HG03521 (cell line): ENCODE measurements around the gene RYR3.
"Not testable (repeated sequence)": the region's sequence is repeated elsewhere in the genome, so short reads cannot be mapped to it uniquely, and the experiment has no call there.

Experiments
- ATAC-seq: cut with Tn5 transposase; IDR thresholded peaks from one replicate; pipeline ENCODE4 v1.9.1; 2021; ENCODE audit warnings: mild to moderate bottlenecking, moderate library complexity; ENCODE audit not compliant: unreplicated experiment

RYR3 gene

DNA sequence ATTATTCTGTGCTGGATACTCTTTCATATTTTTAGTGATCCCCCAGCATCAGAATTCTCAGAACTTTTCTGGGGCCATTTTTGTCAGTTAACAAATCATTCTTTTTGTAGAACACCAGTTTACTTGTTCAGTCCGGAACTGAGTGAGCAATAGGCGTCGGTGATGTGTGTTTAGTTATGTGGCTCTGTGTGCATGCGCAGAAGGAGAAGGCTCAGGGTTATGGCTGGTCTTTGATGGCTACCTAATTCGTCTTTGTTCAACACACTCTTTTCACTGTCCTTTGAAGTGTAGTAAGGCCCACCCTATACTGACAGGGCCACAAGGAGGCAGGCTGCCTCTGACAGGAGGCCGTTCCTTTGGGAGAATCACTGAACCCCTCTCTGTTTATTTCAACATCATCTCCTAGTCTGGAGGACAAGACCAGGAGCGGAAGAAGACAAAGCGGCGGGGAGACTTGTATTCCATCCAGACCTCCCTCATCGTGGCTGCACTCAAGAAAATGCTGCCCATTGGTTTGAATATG lies 499.4 kb downstream of the RYR3 start:
- ATAC-seq = no peak

DNA sequence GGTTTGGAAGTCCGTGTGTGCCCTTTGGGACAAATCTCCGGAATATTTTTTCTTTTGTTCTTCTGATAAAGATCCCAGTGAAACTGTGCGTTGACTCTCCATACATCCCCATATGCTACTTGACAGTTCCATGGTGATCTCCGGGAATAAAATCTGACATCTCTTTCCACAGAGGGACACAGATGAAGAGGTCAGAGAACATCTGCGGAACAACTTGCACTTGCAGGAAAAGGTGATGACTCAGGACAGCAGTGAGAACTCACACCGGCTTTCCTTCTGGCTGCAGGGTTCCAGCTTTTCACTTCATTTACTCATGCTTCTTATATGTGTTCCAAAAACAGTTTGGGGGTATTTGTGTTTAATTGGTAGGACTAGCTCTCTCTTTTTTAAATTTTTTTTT lies 500.0 kb downstream of the RYR3 start:
- no peak for ATAC-seq

DNA sequence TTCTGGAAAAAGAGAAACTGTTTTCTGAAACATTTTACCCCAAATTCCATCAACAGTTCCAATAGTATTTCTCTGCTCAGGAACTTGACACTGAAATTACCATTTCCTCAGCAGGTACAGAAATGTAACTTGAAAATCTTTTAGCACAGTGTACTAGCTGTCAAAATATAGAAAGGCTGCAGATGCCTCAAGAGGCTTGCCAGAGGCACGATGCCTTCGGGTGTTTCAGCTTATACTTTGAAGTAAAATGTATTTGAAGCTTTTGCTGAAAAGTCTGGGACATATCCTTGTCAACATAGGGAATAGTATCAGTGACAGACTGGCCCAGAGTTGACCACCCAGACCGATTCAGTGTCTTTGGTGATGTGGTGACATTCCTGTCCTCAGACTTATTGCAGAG lies 503.1 kb downstream of the RYR3 start:
- no peak for ATAC-seq

DNA sequence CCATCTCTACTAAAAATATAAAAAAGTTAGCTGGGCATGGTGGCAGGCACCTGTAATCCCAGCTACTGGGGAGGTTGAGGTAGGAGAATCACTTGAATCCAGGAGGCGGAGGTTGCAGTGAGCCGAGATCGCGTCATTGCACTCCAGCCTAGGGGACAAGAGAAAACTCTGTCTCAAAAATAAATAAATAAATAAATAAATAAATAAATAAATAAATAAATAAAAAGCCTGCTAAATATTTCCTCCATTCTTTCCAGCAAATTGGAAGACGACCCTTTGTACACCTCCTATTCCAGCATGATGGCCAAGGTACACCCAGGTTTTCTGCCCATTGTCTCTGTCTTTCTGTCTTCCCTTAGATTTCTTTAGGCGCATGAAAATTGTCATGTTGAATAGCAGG lies 508.7 kb downstream of the RYR3 start:
- ATAC-seq = not testable (repeated sequence)

DNA sequence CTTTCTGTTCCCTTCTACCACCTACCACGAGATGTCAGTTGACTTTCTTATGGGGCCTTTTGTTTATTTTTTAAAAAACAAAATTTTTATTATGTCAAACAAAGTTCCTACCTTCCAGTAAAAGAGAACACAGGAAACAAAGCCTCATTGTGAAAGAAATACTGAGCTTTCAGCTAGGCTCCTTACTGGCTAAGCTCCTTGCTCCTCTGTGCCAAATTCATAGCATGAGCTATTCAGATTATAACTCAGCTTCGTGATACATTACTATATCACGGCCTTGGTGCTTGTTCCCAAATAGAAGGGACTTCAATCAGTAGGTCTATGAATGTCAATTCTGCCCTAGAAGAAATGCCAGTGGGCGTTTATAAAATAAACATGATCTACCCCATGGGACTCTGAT lies 511.7 kb downstream of the RYR3 start:
- ATAC-seq = no peak

DNA sequence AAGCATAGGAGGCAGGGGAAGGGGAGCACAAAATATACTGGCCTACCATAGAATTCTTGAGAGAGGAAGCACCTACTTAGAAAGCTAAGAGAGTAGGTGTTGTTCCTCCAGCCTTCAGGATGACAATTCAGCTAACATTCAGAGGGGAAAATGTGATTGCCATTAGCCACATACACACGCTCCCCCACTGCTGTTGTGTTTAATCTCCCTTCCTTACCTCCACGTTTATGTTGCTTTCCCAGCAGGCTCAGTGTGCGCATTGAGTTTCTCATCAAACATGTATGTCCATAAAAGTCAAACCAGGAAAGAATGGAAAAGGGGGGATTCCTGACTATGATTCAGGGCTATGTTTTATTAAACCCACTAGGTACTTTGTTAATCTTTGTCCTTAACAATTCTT lies 512.4 kb downstream of the RYR3 start:
- ATAC-seq = no peak

DNA sequence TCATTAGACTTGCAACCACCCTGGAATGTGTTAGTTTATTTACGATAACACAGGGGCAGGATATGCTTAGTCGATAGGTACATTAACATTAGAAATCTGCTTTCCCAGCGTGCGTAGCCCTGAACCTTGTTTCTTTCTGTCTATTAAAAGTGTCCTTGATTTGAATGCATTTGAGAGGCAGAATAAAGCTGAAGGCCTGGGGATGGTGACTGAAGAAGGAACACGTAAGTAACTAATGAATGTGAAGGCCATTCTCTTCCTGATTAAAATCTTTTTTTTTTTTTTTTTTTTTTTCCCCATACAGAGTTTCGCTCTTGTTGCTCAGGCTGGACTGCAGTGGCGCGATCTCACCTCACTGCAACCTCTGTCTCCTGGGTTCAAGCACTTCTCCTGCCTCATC lies 514.7 kb downstream of the RYR3 start:
- no peak for ATAC-seq

DNA sequence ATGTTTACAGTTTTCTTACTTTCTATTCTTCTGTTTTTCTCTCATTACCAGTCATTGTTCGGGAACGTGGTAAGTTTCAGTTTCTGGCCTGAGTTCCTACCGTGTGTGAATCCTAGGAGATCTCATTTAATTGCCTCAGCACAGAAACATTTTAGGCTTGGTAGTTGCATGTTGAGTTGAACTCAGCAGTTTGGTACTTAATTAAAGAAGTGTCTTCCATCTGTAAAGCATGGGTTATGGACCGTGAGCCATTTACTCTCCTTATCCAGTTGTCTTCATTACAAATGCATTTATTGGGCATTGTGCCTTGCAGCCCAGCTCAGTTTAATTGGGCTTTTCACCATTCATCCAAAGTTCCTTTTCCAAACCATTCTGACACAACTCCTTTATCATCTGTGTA lies 515.4 kb downstream of the RYR3 start:
- no peak for ATAC-seq

DNA sequence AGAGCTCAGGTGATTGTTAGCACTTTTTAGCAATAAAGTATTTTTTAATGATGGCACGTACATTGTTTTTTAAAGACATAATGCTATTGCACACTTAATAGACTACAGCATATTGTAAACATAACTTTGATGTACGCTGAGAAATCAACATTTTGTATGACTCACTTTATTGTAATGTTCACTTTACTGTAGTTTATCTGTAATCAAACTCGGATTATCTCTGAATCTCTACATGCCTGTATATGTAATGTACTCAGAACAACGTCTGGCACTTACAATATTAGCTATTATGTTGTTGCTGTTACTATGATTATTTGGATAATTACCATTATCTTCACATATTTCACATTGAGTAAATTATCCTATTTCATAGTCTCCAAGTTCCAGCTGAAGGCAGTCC lies 519.6 kb downstream of the RYR3 start:
- no peak for ATAC-seq

DNA sequence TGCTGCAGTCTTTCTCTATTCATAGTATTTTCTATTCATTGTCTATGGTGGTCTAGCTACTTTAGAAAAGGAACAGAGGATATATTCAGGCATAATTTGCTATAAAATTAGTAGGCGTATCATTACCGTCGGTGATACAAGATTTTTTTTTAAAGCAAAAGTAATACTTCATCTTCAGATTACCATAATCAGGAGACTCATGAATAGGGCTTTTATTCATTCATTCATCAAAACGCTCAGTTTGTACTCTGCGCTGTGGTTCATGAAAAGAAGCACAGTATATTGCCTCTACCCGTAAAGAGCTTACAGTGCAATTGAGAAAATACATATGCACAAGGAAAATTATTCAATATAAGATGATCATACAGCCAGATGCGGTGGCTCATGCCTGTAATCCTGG lies 520.9 kb downstream of the RYR3 start:
- ATAC-seq = no peak

DNA sequence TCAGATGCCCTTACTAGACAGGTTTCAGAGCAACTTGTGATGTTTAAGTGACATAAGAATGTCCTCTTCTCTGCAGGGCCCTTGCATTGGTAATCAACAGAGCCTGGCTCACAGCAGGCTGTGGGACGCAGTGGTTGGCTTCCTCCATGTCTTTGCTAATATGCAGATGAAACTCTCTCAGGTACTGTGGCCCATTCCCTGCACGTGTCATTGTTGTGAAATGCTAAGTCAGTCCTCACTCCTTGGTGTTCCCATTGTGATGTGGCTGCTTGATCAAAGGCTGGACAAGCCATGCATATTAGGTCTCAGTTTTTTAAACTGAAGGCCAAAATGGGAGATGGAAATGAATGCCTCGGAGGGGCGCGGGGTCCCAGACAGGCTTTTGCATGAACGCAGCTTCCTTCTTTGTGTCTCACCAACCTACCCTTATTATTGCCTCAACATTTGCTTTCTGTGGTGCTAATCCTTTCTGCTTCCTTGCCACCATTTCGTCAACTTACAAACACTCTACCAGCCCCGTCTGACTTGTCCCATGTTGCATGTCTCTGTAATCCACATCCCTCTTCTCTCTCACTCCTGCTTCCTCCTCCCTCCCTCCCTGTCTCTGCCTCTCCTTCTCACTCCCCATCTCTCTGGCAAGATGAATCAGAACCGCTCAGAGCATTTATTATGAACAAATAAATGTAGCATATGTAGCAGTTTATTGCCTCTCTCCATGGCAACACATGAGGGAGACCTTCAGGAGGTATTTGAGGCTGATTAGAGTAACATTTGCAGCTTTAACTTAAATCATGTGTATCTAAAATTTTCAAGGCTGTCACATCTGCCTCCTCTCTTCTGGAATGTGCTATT lies 524.4 kb downstream of the RYR3 start:
- ATAC-seq = no peak

DNA sequence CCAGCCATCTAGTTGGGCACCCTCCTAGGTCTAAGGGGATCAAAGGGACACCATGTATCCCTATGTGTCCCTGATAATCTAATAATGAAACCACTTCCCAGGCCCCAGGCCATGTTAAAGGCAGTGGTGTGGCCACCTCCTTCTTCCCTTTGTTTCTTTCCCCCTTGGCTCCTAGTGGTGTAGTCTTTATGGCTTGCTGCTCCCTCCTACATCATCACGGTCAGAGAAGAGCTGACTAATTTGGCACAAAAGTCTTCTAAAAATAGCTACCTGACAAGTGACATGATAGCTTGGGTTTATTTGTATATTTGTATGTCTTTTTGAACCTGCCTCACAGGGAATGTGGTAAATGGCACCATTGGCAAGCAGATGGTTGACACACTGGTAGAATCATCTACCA lies 526.5 kb downstream of the RYR3 start:
- ATAC-seq = no peak

DNA sequence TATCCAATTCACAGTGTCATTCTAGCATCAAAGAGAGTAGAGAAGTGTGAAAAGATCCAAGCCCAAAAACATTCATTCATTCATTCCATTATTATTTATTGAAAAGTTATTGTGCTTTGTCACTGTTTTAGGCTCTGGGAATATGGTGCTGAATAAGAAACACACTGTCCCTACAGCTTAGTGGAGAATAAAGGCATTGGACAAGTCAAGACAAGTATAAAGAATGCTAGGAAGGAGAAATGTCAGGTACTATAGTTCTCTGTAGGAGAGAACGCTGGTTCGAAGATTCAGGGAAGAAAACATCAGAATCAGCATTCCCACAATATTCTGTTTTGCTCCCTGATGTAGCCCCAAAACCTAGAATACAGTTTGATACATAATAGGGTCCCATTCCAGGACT lies 528.8 kb downstream of the RYR3 start:
- no peak for ATAC-seq

DNA sequence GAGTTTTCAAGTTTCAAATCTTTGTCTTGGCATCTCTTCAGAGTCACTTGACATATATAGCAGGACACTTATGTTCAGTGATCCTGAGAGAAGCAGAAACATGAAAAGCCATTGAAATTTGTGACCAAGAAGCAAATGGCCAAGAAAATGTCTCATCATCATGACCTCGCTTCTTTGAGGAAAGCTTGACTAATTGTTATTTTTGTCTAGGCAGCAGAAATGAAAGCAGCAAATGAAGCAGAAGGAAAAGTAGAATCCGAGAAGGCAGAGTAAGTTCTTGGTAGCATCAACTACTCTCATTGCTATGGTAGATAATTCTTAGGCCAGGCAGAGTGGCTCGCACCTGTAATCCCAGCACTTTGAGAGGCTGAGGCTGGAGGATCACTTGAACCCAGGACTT lies 529.8 kb downstream of the RYR3 start:
- no peak for ATAC-seq

DNA sequence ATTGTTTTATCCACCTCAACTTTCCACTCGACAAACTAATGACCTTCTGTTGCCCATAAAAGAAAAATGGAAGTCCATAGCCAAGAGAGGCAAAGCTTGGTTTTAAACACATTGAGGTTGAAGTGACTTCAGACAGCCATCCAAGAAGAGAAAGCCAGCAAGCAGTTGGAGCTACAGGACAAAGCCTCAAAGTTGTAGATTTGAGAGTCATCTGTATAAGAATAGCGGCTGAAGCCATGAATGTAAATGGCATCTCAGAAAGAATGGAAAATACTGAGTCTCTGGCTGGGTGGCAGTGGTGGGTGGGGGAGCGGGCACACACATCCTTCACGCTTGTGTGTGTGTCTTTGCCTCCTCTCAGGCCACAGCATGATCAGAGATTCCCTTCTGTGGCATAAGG lies 533.4 kb downstream of the RYR3 start:
- no peak for ATAC-seq

DNA sequence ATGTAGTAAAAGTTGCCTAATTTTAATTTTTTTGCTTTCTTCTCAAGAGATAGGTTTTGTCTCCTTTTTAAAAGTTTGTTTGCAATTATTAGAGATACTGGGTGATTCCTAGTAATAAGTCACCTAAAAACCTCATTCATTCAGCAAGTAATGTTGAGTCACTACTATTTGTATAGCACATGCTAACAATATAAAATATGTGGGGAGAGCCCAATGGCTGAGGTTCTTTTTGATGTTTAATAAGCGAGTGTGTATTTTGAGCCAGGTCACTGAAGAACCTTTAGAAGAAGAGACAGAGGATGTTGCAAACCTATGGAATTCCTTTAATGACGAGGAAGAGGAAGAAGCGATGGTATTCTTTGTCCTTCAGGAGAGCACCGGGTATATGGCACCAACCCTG lies 533.8 kb downstream of the RYR3 start:
- no peak for ATAC-seq

DNA sequence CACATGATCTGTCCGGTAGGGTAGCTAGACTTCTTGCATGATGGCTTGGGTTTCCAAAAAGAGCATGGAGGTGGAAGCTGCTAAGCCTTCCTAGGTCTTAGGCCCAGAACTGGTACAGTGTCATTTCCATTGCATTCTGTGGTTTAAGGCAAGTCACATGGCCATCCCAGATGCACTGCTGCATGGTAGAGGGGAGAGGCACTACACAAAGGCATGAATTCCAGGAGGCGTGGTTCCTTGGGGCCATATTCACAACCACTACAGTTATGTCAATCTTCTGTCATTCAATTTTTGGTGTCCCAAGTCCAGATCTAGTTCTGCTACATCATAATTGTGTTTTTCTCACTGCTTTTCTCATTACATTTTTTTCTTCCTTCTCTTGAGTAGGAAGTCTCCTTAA lies 535.4 kb downstream of the RYR3 start:
- no peak for ATAC-seq

DNA sequence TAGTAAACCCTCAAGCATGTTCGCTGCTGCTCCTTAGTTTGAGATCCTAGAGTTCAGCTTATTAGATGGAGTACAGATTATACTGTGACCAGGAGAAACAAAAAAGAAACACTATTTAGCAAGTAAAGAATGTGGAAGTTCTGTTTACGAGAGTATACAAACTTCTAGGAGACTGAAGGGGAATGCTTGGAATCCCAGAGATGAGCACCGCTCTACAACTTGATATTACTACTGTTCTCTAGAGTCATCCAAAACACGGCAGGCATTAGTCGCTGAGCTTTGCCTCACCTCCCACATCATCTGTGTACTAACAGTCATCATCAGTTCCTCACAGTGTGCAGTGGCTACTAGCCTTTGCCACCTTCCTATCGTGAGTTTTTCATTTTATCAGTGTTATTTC lies 536.1 kb downstream of the RYR3 start:
- ATAC-seq = no peak

DNA sequence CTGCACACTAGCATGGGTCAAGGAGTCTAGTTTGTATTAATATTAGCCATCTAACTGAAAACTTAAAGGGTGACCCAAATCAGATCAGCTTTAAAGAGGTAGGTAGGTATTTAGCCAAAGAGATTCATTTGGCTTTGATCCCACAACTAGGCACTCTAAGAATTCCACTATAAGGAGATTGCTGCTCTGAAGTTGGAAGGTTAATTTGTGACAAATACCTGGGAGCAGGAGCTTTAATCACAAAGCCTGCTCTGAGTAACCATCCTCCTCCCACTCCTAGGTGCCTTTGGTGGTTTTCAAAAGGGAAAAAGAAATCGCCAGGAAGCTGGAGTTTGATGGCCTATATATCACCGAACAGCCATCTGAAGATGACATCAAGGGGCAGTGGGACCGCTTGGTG lies 537.2 kb downstream of the RYR3 start:
- ATAC-seq = no peak

DNA sequence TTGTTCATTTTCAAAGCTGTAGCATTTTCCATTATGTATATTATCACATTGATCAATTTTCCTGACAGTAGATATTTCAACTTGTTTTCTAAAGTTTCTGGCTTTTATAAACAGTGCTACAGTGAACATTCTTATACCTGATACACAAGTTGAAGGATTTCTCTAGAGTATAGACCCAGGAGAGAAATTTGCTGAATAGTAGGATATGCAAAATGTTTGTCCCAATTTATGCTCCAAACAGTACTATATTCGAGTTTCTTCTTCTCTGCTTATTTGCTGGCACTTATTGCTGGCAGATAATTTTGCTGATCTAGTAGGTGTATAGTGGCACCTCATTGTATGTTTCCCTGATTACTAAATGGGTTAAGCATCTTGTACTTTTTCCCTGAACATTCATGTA lies 540.3 kb downstream of the RYR3 start:
- ATAC-seq = no peak

DNA sequence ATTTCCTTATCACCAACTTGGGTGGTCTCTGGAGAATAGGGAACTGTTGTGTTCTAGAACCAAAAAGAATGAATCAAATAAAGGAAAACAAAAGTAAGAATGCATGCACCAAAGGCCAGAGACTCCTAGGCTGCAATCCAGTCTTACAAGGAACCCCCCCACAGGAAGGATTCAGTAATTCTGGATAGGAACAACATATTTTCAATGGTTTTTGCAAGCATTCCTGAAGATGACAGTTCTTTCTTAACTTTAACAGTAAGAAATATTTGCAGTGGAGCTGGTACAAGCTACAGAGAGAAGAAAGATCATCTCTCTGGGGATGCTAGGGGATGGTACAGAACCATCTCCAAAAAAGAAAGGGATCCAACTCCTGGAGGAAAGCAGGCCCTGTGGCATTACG lies 541.3 kb downstream of the RYR3 start:
- ATAC-seq = no peak

DNA sequence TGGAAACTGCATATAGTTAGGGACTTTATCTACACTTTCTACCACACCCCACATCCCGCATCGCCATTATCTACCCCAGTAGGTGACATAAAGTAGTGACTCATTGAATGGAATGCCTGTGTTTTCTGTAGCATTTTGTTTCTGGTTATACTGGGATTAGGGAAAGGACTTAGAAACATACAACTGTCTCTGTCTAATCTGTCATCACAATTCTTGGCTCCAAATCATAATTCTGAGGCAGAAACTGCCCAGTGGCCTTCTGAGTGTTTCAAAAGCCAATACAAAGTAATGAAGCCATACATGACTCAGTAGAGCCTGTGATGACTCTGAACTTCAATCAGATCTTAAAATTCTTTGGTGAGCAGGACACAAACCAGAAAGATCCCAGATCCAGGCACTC lies 541.8 kb downstream of the RYR3 start:
- ATAC-seq = no peak

DNA sequence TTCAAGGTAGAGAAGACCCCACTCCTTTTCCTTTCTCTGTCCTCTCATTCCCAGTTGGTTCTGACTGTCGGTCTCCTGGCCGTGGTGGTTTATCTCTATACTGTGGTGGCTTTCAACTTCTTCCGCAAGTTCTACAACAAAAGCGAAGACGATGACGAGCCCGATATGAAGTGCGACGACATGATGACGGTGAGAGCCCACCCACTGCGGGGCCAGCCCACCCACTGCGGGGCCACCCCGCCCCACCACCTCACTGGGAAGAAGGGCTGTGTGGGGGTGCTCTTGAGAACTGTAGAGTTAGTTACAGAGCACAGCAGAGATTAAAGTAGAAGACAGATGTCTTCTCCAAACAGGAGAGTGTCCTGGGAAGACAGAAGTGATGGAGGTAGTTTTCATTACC lies 547.0 kb downstream of the RYR3 start:
- ATAC-seq = no peak
